SK-N-SH (cell line): ENCODE data around the gene GAS2L1. TPM values are rescaled to one million over a fixed set of nuclear protein-coding genes. Genes with fewer than 3 reads are reported as not detected.

Experiments
- CTCF ChIA-PET: fragments of 300-600, 350-600 bp; formaldehyde crosslinking; extraction: SDS; loops from one replicate; lab custom pipeline; 2021; lab: Yijun Ruan, JAX
- POLR2A ChIA-PET: fragments of 350-600 bp; sonication (Branson Sonifier 250); formaldehyde crosslinking; extraction: SDS; loops from one replicate; lab custom pipeline; 2020; ENCODE audit warnings: antibody characterized with exemption, inconsistent platforms; lab: Yijun Ruan, JAX
- DNase-seq: peaks from one replicate; pipeline ENCODE4 v3.0.0; 2012
- H2AFZ ChIP-seq: fragments of 200-600 bp; sonication (generic); 2 replicates; pipeline ENCODE4 v1.8.1; 2016; ENCODE audit warnings: antibody characterized with exemption, mild to moderate bottlenecking, low read depth
- H3F3A ChIP-seq: fragments of 200-600 bp; sonication (generic); replicated peaks from 2 replicates; pipeline ENCODE3; 2016; ENCODE audit warnings: antibody characterized with exemption, mild to moderate bottlenecking; ENCODE audit not compliant: insufficient read depth
- H3K27ac ChIP-seq, 2 experiments: fragments of 200-500 bp in 1 of 2; fragments of 200-600 bp in 1 of 2; sonication (Bioruptor generic) in 1 of 2; sonication (generic), shearing (Covaris generic) in 1 of 2; 2 replicates each; pipeline versions ENCODE4 v1.5.1 to v1.6.1; 2014 to 2016; ENCODE audit warnings: low read depth in 2 of 2, inconsistent platforms in 1 of 2, low read length in 1 of 2, mild to moderate bottlenecking in 1 of 2, mixed read lengths in 1 of 2
- H3K27me3 ChIP-seq: fragments of 200-600 bp; sonication (generic), shearing (Covaris generic); 2 replicates; pipeline ENCODE4 v1.6.1; 2016; ENCODE audit warnings: mixed run types; ENCODE audit not compliant: insufficient read depth
- H3K36me3 ChIP-seq, 2 experiments: fragments of 200-500 bp in 1 of 2; fragments of 200-600 bp in 1 of 2; sonication (Bioruptor generic) in 1 of 2; sonication (generic) in 1 of 2; replicated peaks in 1 of 2; 2 replicates each; pipeline versions ENCODE3 to v1.5.1; 2014 to 2016; ENCODE audit warnings: low read length in 1 of 2, mild to moderate bottlenecking in 1 of 2; ENCODE audit not compliant: insufficient read depth in 2 of 2, control insufficient read depth in 1 of 2
- H3K4me1 ChIP-seq, 2 experiments: fragments of 200-500 bp in 1 of 2; fragments of 200-600 bp in 1 of 2; sonication (Bioruptor generic) in 1 of 2; sonication (generic), shearing (Covaris generic) in 1 of 2; 2 replicates each; pipeline versions ENCODE4 v1.5.1 to v1.6.1; 2014 to 2016; ENCODE audit warnings: low read depth in 1 of 2, low read length in 1 of 2, mixed run types in 1 of 2; ENCODE audit not compliant: insufficient read depth in 2 of 2, control insufficient read depth in 1 of 2
- H3K4me2 ChIP-seq: fragments of 200-600 bp; sonication (generic), shearing (Covaris generic); 2 replicates; pipeline ENCODE4 v1.6.1; 2017; ENCODE audit warnings: mixed run types
- H3K4me3 ChIP-seq, 2 experiments: fragments of 200-500 bp in 1 of 2; fragments of 200-600 bp in 1 of 2; sonication (Bioruptor generic) in 1 of 2; sonication (generic), shearing (Covaris generic) in 1 of 2; 2 replicates each; pipeline versions ENCODE4 v1.5.1 to v1.8.1; 2014 to 2016; ENCODE audit warnings: low read depth in 2 of 2, inconsistent platforms in 1 of 2, low read length in 1 of 2, mild to moderate bottlenecking in 1 of 2, mixed read lengths in 1 of 2, moderate library complexity in 1 of 2
- H3K79me2 ChIP-seq: fragments of 200-600 bp; sonication (generic); 2 replicates; pipeline ENCODE4 v1.8.1; 2017; ENCODE audit warnings: mild to moderate bottlenecking; ENCODE audit not compliant: insufficient read depth
- H3K9ac ChIP-seq: fragments of 200-600 bp; sonication (generic); 2 replicates; pipeline ENCODE4 v1.6.1; 2017; ENCODE audit warnings: mixed run types
- H3K9me2 ChIP-seq: fragments of 200-600 bp; sonication (generic); 2 replicates; pipeline ENCODE4 v1.6.1; 2017; ENCODE audit warnings: mixed run types
- H3K9me3 ChIP-seq: fragments of 200-600 bp; sonication (generic); 2 replicates; pipeline ENCODE4 v1.6.1; 2017; ENCODE audit warnings: mixed run types, mild to moderate bottlenecking, moderate library complexity
- H4K20me1 ChIP-seq: fragments of 200-600 bp; sonication (generic); 2 replicates; pipeline ENCODE4 v1.6.1; 2017; ENCODE audit warnings: mild to moderate bottlenecking, mixed run types; ENCODE audit not compliant: insufficient read depth
- CTCF ChIP-seq: fragments of 200-600 bp; sonication (generic); IDR thresholded peaks from 2 replicates; pipeline ENCODE4 v1.6.1; 2017; ENCODE audit warnings: antibody characterized with exemption, mild to moderate bottlenecking, moderate library complexity
- FOXJ3 ChIP-seq: sonication (generic); formaldehyde crosslinking; IDR thresholded peaks from 2 replicates; pipeline ENCODE4 v1.5.1; 2020; ENCODE audit warnings: mild to moderate bottlenecking, missing genetic modification reagents
- FOXM1 ChIP-seq: IDR thresholded peaks from 2 replicates; pipeline ENCODE4 v1.4.0; 2012; ENCODE audit warnings: low read depth, mild to moderate bottlenecking
- GATA2 ChIP-seq: sonication (generic); formaldehyde crosslinking; IDR thresholded peaks from 2 replicates; pipeline ENCODE4 v1.5.0; 2020; ENCODE audit warnings: mild to moderate bottlenecking, missing genetic modification reagents
- IRF3 ChIP-seq: fragments of 150-350 bp; IDR thresholded peaks from 2 replicates; pipeline ENCODE4 v1.6.1; 2016; ENCODE audit warnings: mild to moderate bottlenecking, low read depth, low read length
- JUND ChIP-seq: IDR thresholded peaks from 2 replicates; pipeline ENCODE4 v1.4.0; 2012
- MEF2A ChIP-seq: IDR thresholded peaks from 2 replicates; pipeline ENCODE4 v1.4.0; 2012; ENCODE audit warnings: low read depth, borderline replicate concordance
- MXI1 ChIP-seq: IDR thresholded peaks from 2 replicates; pipeline ENCODE4 v1.6.1; 2012; ENCODE audit warnings: mild to moderate bottlenecking, low read depth, low read length, improper control_type of control experiment
- POLR2AphosphoS5 ChIP-seq: IDR thresholded peaks from 2 replicates; pipeline ENCODE4 v1.6.1; 2012; ENCODE audit warnings: low read depth, low read length
- RAD21 ChIP-seq: IDR thresholded peaks from 2 replicates; pipeline ENCODE4 v1.6.1; 2012; ENCODE audit warnings: mild to moderate bottlenecking, low read length
- REST ChIP-seq: IDR thresholded peaks from 2 replicates; pipeline ENCODE4 v1.6.1; 2012; ENCODE audit warnings: mild to moderate bottlenecking, low read depth, low read length, moderate library complexity
- RFX5 ChIP-seq: IDR thresholded peaks from 2 replicates; pipeline ENCODE4 v1.6.1; 2012; ENCODE audit warnings: mild to moderate bottlenecking, improper control_type of control experiment, low read length
- RXRA ChIP-seq: IDR thresholded peaks from 2 replicates; pipeline ENCODE4 v1.4.0; 2012; ENCODE audit warnings: low read depth, mild to moderate bottlenecking, borderline replicate concordance
- SMC3 ChIP-seq: IDR thresholded peaks from 2 replicates; pipeline ENCODE4 v1.6.1; 2012; ENCODE audit warnings: low read depth, low read length, improper control_type of control experiment
- TAF1 ChIP-seq: IDR thresholded peaks from 2 replicates; pipeline ENCODE4 v1.6.1; 2012; ENCODE audit warnings: low read depth, mild to moderate bottlenecking, low read length, moderate library complexity, borderline replicate concordance
- TCF12 ChIP-seq: IDR thresholded peaks from 2 replicates; pipeline ENCODE4 v1.4.0; 2012
- USF2 ChIP-seq: fragments of 150-350 bp; IDR thresholded peaks from 2 replicates; pipeline ENCODE4 v1.6.1; 2017; ENCODE audit warnings: antibody characterized with exemption, low read length, low read depth, borderline replicate concordance
- YY1 ChIP-seq: IDR thresholded peaks from 2 replicates; pipeline ENCODE4 v1.4.0; 2012; ENCODE audit warnings: low read depth, mild to moderate bottlenecking
- WGBS: methylation state at CpG from one replicate; pipeline ENCODE4 v1.1.6; 2017; ENCODE audit warnings: low lambda C conversion rate; 5-methylcytosine and 5-hydroxymethylcytosine counted together
- polyA plus RNA-seq, 3 experiments: library from polyadenylated mRNA; depleted of rRNA; stranded (reverse); fragments of >200 nt; gene quantifications; 2 replicates each; pipeline ENCODE4 v1.2.3, GENCODE V29; 2012

The GAS2L1 gene
- polyA plus RNA-seq, 1 of the 3 experiments (the other 2 are of a cell fraction), result 21.8 TPM

GRCh38 chr22:29351042-29351441, 44.6 kb downstream of the GAS2L1 start:
- no peak overlapping the region for H2AFZ ChIP-seq
- no peaks in the 10 kb centered on the region for H3F3A ChIP-seq
- H3K36me3 ChIP-seq, result peaks cover 33 to 87% of the 10 kb centered on the region in 2 experiments
- no peak overlapping the region for H3K4me3 ChIP-seq
- 98% methylated on average over 6 of the region's 6 CpGs for WGBS
- no peaks in the 10 kb centered on the region for H3K9me2 ChIP-seq
- no peak overlapping the region for H3K4me2 ChIP-seq
- no peak for DNase-seq
- no peaks in the 10 kb centered on the region for H3K27me3 ChIP-seq
- no peaks in the 10 kb centered on the region for H4K20me1 ChIP-seq
- peaks cover 0 to 14% of the 10 kb centered on the region in 2 experiments; a peak in 1 of 4 replicates for H3K4me1 ChIP-seq
- H3K9me3 ChIP-seq, result no peaks in the 10 kb centered on the region
- no peak overlapping the region for H3K27ac ChIP-seq
- CTCF ChIA-PET, result interaction anchor here (1.2 kb wide), 2 partner anchors 9 to 31 kb away, joined by 3 to 6 read pairs; no protein-coding TSS in a partner anchor
- H3K79me2 ChIP-seq, result no peaks in the 10 kb centered on the region
- TF ChIP-seq RAD21, result no peak
- no peak for TF ChIP-seq USF2
- TF ChIP-seq YY1, result no peak
- no peak for TF ChIP-seq MEF2A
- TF ChIP-seq TCF12, result no peak
- no peak for TF ChIP-seq RXRA
- TF ChIP-seq JUND, result no peak
- no peak for TF ChIP-seq GATA2
- no peak for TF ChIP-seq IRF3
- TF ChIP-seq REST, result no peak
- no peak for TF ChIP-seq MXI1
- TF ChIP-seq SMC3, result no peak
- TF ChIP-seq, all 33 proteins: peak for 0
- no peak overlapping the region for H3K9ac ChIP-seq
- POLR2A ChIA-PET, result no interaction called here

GRCh38 chr22:29351891-29352290, 45.4 kb downstream of the GAS2L1 start:
- 83% methylated on average over 6 of the region's 9 CpGs for WGBS
- TF ChIP-seq RXRA (no peak), TAF1 (no peak), FOXJ3 (no peak), CTCF (no peak), RFX5 (no peak), FOXM1 (no peak), MXI1 (no peak), RAD21 (no peak), POLR2AphosphoS5 (no peak)

More at GRCh38 chr22:29351891-29352290, 45.4 kb downstream of the GAS2L1 start:
- Histone ChIP-seq H3K4me3 (no peak overlapping the region), H4K20me1 (no peaks in the 10 kb centered on the region), H2AFZ (no peak overlapping the region), H3F3A (no peaks in the 10 kb centered on the region), H3K4me1 (peaks cover 0 to 5% of the 10 kb centered on the region in 2 experiments; a peak in 1 of 4 replicates), H3K4me2 (no peak overlapping the region), H3K27ac (no peak overlapping the region), H3K9ac (no peak overlapping the region), H3K36me3 (peaks cover 32 to 86% of the 10 kb centered on the region in 2 experiments), H3K9me3 (no peaks in the 10 kb centered on the region), H3K79me2 (no peaks in the 10 kb centered on the region), H3K27me3 (no peaks in the 10 kb centered on the region), H3K9me2 (no peaks in the 10 kb centered on the region)
- POLR2A ChIA-PET, result no interaction called here
- CTCF ChIA-PET, result interaction anchor here (1.2 kb wide), 1 partner anchor 8 kb away, joined by 3 read pairs; no protein-coding TSS in a partner anchor
- no peak for DNase-seq
